Measurements from ENCODE around the gene CDK2AP2. TPM values are rescaled to one million over a fixed set of nuclear protein-coding genes. Genes with fewer than 3 reads are reported as not detected.
"Not testable (repeated sequence)": the region's sequence is repeated elsewhere in the genome, so short reads cannot be mapped to it uniquely, and the experiment has no call there.

The CDK2AP2 gene
- total RNA-seq, 1 donor from 2014 or later: 104 TPM

GRCh38 chr11:67483831-67484665 is 23.9 kb downstream of the CDK2AP2 start:
- Histone ChIP-seq H3K27me3 (ENCODE audit: control insufficient read depth, insufficient read depth, low read length) (no peaks in the 10 kb centered on the region), H3K36me3 (ENCODE audit: control insufficient read depth, insufficient read depth, low read length) (no peaks in the 10 kb centered on the region), H3K4me3 (ENCODE audit: low read depth, low read length) (no peak overlapping the region)
- TF ChIP-seq CTCF (IDR thresholded peaks at IDR 0.05; ENCODE audit: insufficient read depth, low read length, poor library complexity, severe bottlenecking): no peak
- no peak for DNase-seq (ENCODE audit: low read depth)

- no peak for TF ChIP-seq CTCF (IDR thresholded peaks at IDR 0.05; ENCODE audit: insufficient read depth, low read length, poor library complexity, severe bottlenecking)
- no peaks in the 10 kb centered on the region for H3K27me3 ChIP-seq (ENCODE audit: control insufficient read depth, insufficient read depth, low read length)
- DNase-seq (ENCODE audit: low read depth): peak; percentile 83
- peak within 1 kb of the TSS; percentile 59 for H3K4me3 ChIP-seq (ENCODE audit: low read depth, low read length)
- H3K36me3 ChIP-seq (ENCODE audit: control insufficient read depth, insufficient read depth, low read length): no peaks in the 10 kb centered on the region
These were observed 24.8 kb downstream of the CDK2AP2 start, which contains the start of gene AIP for GRCh38 chr11:67482827-67483798. Gene AIP, plus strand, starts transcription at chr11:67483026. Its CDS starts 133 bp downstream, at chr11:67483159.

GRCh38 chr11:67482275-67482826 is 25.6 kb downstream of the CDK2AP2 start:
- Histone ChIP-seq H3K4me3 (ENCODE audit: low read depth, low read length) (peak overlapping the region; percentile 59), H3K36me3 (ENCODE audit: control insufficient read depth, insufficient read depth, low read length) (no peaks in the 10 kb centered on the region), H3K27me3 (ENCODE audit: control insufficient read depth, insufficient read depth, low read length) (no peaks in the 10 kb centered on the region)
- TF ChIP-seq CTCF (IDR thresholded peaks at IDR 0.05; ENCODE audit: insufficient read depth, low read length, poor library complexity, severe bottlenecking): no peak
- no peak for DNase-seq (ENCODE audit: low read depth)

- DNase-seq (ENCODE audit: low read depth); H3K27me3 ChIP-seq (ENCODE audit: control insufficient read depth, insufficient read depth, low read length); H3K4me3 ChIP-seq (ENCODE audit: low read depth, low read length); H3K36me3 ChIP-seq (ENCODE audit: control insufficient read depth, insufficient read depth, low read length): not testable (repeated sequence)
These were observed 30.5 kb downstream of the CDK2AP2 start for GRCh38 chr11:67477344-67478050.

- H3K4me3 ChIP-seq (ENCODE audit: low read depth, low read length); H3K27me3 ChIP-seq (ENCODE audit: control insufficient read depth, insufficient read depth, low read length); H3K36me3 ChIP-seq (ENCODE audit: control insufficient read depth, insufficient read depth, low read length): not testable (repeated sequence)
These were observed 31.3 kb downstream of the CDK2AP2 start for GRCh38 chr11:67476692-67477091.

GRCh38 chr11:67472882-67473281 is 35.1 kb downstream of the CDK2AP2 start:
- no peak for DNase-seq (ENCODE audit: low read depth)
- no peaks in the 10 kb centered on the region for H3K27me3 ChIP-seq (ENCODE audit: control insufficient read depth, insufficient read depth, low read length)
- H3K4me3 ChIP-seq (ENCODE audit: low read depth, low read length): no peak overlapping the region
- TF ChIP-seq CTCF (IDR thresholded peaks at IDR 0.05; ENCODE audit: insufficient read depth, low read length, poor library complexity, severe bottlenecking): no peak
- H3K36me3 ChIP-seq (ENCODE audit: control insufficient read depth, insufficient read depth, low read length): no peaks in the 10 kb centered on the region

More at GRCh38 chr11:67476692-67477091, 31.3 kb downstream of the CDK2AP2 start:
- not testable (repeated sequence) for DNase-seq (ENCODE audit: low read depth)

Data from kidney epithelial cell (primary cell).